SK-N-SH treated with all-trans-retinoic acid at 6 μM for 48 hours (cell line): ENCODE measurements around the gene DOCK4.

Source experiments
- ARNTL ChIP-seq: fragments of 450-650 bp; formaldehyde crosslinking; IDR thresholded peaks from 2 replicates; pipeline ENCODE4 v1.5.0; 2020; ENCODE audit warnings: low read depth, mild to moderate bottlenecking, moderate library complexity, borderline replicate concordance
- CREB5 ChIP-seq: fragments of 250-450 bp; sonication (Bioruptor Pico); IDR thresholded peaks from 2 replicates; pipeline ENCODE4 v1.5.1; 2020; ENCODE audit warnings: low read depth, mild to moderate bottlenecking, moderate library complexity
- CSRNP3 ChIP-seq: fragments of 250-450 bp; sonication (Bioruptor Pico); IDR thresholded peaks from 2 replicates; pipeline ENCODE4 v1.5.1; 2021; ENCODE audit warnings: mild to moderate bottlenecking, moderate library complexity
- ESRRG ChIP-seq: fragments of 250-450 bp; sonication (Bioruptor Pico); IDR thresholded peaks from 2 replicates; pipeline ENCODE4 v1.6.1; 2021; ENCODE audit warnings: mild to moderate bottlenecking
- GLIS3 ChIP-seq: fragments of 250-450 bp; sonication (Bioruptor Pico); IDR thresholded peaks from 2 replicates; pipeline ENCODE4 v1.5.0; 2020; ENCODE audit warnings: mild to moderate bottlenecking, moderate library complexity
- OSR1 ChIP-seq: fragments of 250-450 bp; sonication (Bioruptor Pico); IDR thresholded peaks from 2 replicates; pipeline ENCODE4 v1.8.0; 2022; ENCODE audit warnings: moderate library complexity, mild to moderate bottlenecking, inconsistent platforms
- PATZ1 ChIP-seq: fragments of 250-450 bp; sonication (Bioruptor Pico); IDR thresholded peaks from 2 replicates; pipeline ENCODE4 v1.8.0; 2020; ENCODE audit warnings: mild to moderate bottlenecking, moderate library complexity, borderline replicate concordance
- POU6F1 ChIP-seq: fragments of 250-450 bp; sonication (Bioruptor Pico); IDR thresholded peaks from 2 replicates; pipeline ENCODE4 v1.8.0; 2021; ENCODE audit warnings: low read depth, mild to moderate bottlenecking, moderate library complexity, borderline replicate concordance
- PPARA ChIP-seq: fragments of 250-450 bp; sonication (Bioruptor Pico); IDR thresholded peaks from 2 replicates; pipeline ENCODE4 v1.5.0; 2020; ENCODE audit warnings: mild to moderate bottlenecking, borderline replicate concordance
- RARB ChIP-seq: fragments of 250-450 bp; sonication (Bioruptor Pico); IDR thresholded peaks from 2 replicates; pipeline ENCODE4 v1.8.0; 2021; ENCODE audit warnings: mild to moderate bottlenecking, moderate library complexity
- ZC3H10 ChIP-seq: fragments of 250-450 bp; sonication (Bioruptor Pico); IDR thresholded peaks from 2 replicates; pipeline ENCODE4 v1.5.1; 2021; ENCODE audit warnings: mild to moderate bottlenecking, moderate library complexity
- ZFP3 ChIP-seq: fragments of 250-450 bp; sonication (Bioruptor Pico); IDR thresholded peaks from 2 replicates; pipeline ENCODE4 v1.5.0; 2020; ENCODE audit warnings: mild to moderate bottlenecking, moderate library complexity
- ZNF565 ChIP-seq: fragments of 450-650 bp; formaldehyde crosslinking; conservative IDR thresholded peaks from 2 replicates; pipeline ENCODE4 v1.5.0; 2020; ENCODE audit warnings: low read depth, mild to moderate bottlenecking, moderate library complexity

- TF ChIP-seq ZC3H10 (CRISPR knock-in tag) (no peak), RARB (CRISPR knock-in tag) (no peak), ZFP3 (no peak), CREB5 (CRISPR knock-in tag) (no peak), ARNTL (CRISPR knock-in tag) (no peak), CSRNP3 (CRISPR knock-in tag) (no peak), ESRRG (CRISPR knock-in tag) (no peak), PATZ1 (no peak), OSR1 (no peak), ZNF565 (CRISPR knock-in tag) (no peak), PPARA (no peak), POU6F1 (no peak), GLIS3 (CRISPR knock-in tag) (no peak)
Measured at GRCh38 chr7:111747718-111748117, 458.5 kb downstream of the DOCK4 start.
